KMS-11 (cell line): Measurements from ENCODE around the gene PPARGC1A.

Source experiments
- H2AFZ ChIP-seq: fragments of 200-600 bp; sonication (generic); 2 replicates; pipeline ENCODE4 v1.6.1; 2016; ENCODE audit warnings: antibody characterized with exemption, mixed run types, low read depth
- H3K27ac ChIP-seq: fragments of 200-600 bp; sonication (generic); 2 replicates; pipeline ENCODE4 v1.6.1; 2016; ENCODE audit warnings: mild to moderate bottlenecking, mixed run types
- H3K27me3 ChIP-seq: fragments of 200-600 bp; sonication (generic); 2 replicates; pipeline ENCODE4 v1.6.1; 2017; ENCODE audit warnings: mild to moderate bottlenecking, low read depth, mixed run types, moderate library complexity; ENCODE audit not compliant: insufficient read depth
- H3K36me3 ChIP-seq: fragments of 200-600 bp; sonication (generic); 2 replicates; pipeline ENCODE4 v1.6.1; 2017; ENCODE audit warnings: mild to moderate bottlenecking, mixed run types; ENCODE audit not compliant: insufficient read depth
- H3K4me1 ChIP-seq: fragments of 200-600 bp; sonication (generic); 2 replicates; pipeline ENCODE4 v1.6.1; 2016; ENCODE audit warnings: mild to moderate bottlenecking, low read depth, mixed run types; ENCODE audit not compliant: poor library complexity, severe bottlenecking
- H3K4me2 ChIP-seq: fragments of 200-600 bp; sonication (generic); 2 replicates; pipeline ENCODE4 v1.7.0; 2016; ENCODE audit warnings: mild to moderate bottlenecking, mixed run types
- H3K4me3 ChIP-seq: fragments of 200-600 bp; sonication (generic); IDR thresholded peaks from 2 replicates; pipeline ENCODE4 v1.6.1; 2017; ENCODE audit warnings: low read depth, low read length, mixed read lengths; ENCODE audit not compliant: insufficient read depth
- H3K79me2 ChIP-seq: fragments of 200-600 bp; sonication (generic); 2 replicates; pipeline ENCODE4 v1.6.1; 2016; ENCODE audit warnings: low read depth, mixed run types; ENCODE audit not compliant: insufficient read depth
- H3K9ac ChIP-seq: fragments of 200-600 bp; sonication (generic); 2 replicates; pipeline ENCODE4 v1.6.1; 2016; ENCODE audit warnings: mild to moderate bottlenecking, mixed run types
- H4K20me1 ChIP-seq: fragments of 200-600 bp; sonication (generic); 2 replicates; pipeline ENCODE4 v1.6.1; 2016; ENCODE audit warnings: mild to moderate bottlenecking, mixed run types; ENCODE audit not compliant: insufficient read depth
- CTCF ChIP-seq: fragments of 200-600 bp; sonication (generic); conservative IDR thresholded peaks from 2 replicates; pipeline ENCODE4 v1.6.1; 2017; ENCODE audit warnings: low read depth, mild to moderate bottlenecking, antibody characterized with exemption, low read length, moderate library complexity, mixed read lengths

PPARGC1A gene

GRCh38 chr4:23920716-23921446 lies 31.0 kb upstream of the PPARGC1A start:
- Histone ChIP-seq H3K4me1 (no peaks in the 10 kb centered on the region), H3K27me3 (no peaks in the 10 kb centered on the region), H3K4me2 (no peak overlapping the region), H3K36me3 (no peaks in the 10 kb centered on the region), H3K4me3 (no peak overlapping the region), H4K20me1 (no peaks in the 10 kb centered on the region), H3K9ac (no peak overlapping the region), H2AFZ (no peak overlapping the region), H3K79me2 (no peaks in the 10 kb centered on the region), H3K27ac (no peak overlapping the region)
- no peak for TF ChIP-seq CTCF

GRCh38 chr4:23920296-23920695 lies 30.4 kb upstream of the PPARGC1A start:
- Histone ChIP-seq H2AFZ (no peak overlapping the region), H3K27me3 (no peaks in the 10 kb centered on the region), H4K20me1 (no peaks in the 10 kb centered on the region), H3K4me2 (no peak overlapping the region), H3K4me1 (no peaks in the 10 kb centered on the region), H3K9ac (no peak overlapping the region), H3K27ac (no peak overlapping the region), H3K4me3 (no peak overlapping the region), H3K36me3 (no peaks in the 10 kb centered on the region), H3K79me2 (no peaks in the 10 kb centered on the region)
- TF ChIP-seq CTCF = no peak

- Histone ChIP-seq H4K20me1 (no peaks in the 10 kb centered on the region), H3K4me1 (peaks cover 10% of the 10 kb centered on the region), H3K4me3 (no peak overlapping the region), H3K27ac (no peak overlapping the region), H3K36me3 (no peaks in the 10 kb centered on the region), H3K4me2 (no peak overlapping the region), H3K9ac (no peak overlapping the region), H3K79me2 (no peaks in the 10 kb centered on the region), H3K27me3 (no peaks in the 10 kb centered on the region), H2AFZ (no peak overlapping the region)
- TF ChIP-seq CTCF = no peak
These were observed 26.4 kb upstream of the PPARGC1A start for GRCh38 chr4:23916282-23916681.

- Histone ChIP-seq H3K27me3 (no peaks in the 10 kb centered on the region), H3K36me3 (no peaks in the 10 kb centered on the region), H3K4me2 (no peak overlapping the region), H2AFZ (no peak overlapping the region), H3K79me2 (no peaks in the 10 kb centered on the region), H3K4me1 (peaks cover 17% of the 10 kb centered on the region), H4K20me1 (no peaks in the 10 kb centered on the region), H3K4me3 (no peak overlapping the region), H3K27ac (no peak overlapping the region), H3K9ac (no peak overlapping the region)
- no peak for TF ChIP-seq CTCF
These were observed 25.7 kb upstream of the PPARGC1A start for GRCh38 chr4:23915459-23916132.
